Measurements from ENCODE around the gene SIK2.
A peak's percentile ranks its signal among the peaks of the same experiment; 100 is the strongest.

Gene SIK2

GRCh38 chr11:111606986-111607385, 4.7 kb downstream of the SIK2 start:
- DNase-seq = no peak
- in situ Hi-C loops (cut with HindIII; ENCODE audit: low pct_ligation_motif_present, low pct_unique_long_range_greater_than_20kb, low sequenced_read_pairs) = no loop called here

- no peak for DNase-seq
- in situ Hi-C loops (cut with HindIII; ENCODE audit: low pct_ligation_motif_present, low pct_unique_long_range_greater_than_20kb, low sequenced_read_pairs) = no loop called here
These were observed 5.5 kb downstream of the SIK2 start for GRCh38 chr11:111607751-111608150.

GRCh38 chr11:111612224-111612623, 10.0 kb downstream of the SIK2 start:
- no peak for DNase-seq
- in situ Hi-C loops (cut with HindIII; ENCODE audit: low pct_ligation_motif_present, low pct_unique_long_range_greater_than_20kb, low sequenced_read_pairs) = no loop called here

GRCh38 chr11:111617286-111617685, 15.0 kb downstream of the SIK2 start:
- in situ Hi-C loops (cut with HindIII; ENCODE audit: low pct_ligation_motif_present, low pct_unique_long_range_greater_than_20kb, low sequenced_read_pairs) = no loop called here
- DNase-seq = no peak

- no peak for DNase-seq
- in situ Hi-C loops (cut with HindIII; ENCODE audit: low pct_ligation_motif_present, low pct_unique_long_range_greater_than_20kb, low sequenced_read_pairs) = no loop called here
These were observed 18.3 kb downstream of the SIK2 start for GRCh38 chr11:111620518-111620917.

GRCh38 chr11:111623527-111624030, 21.3 kb downstream of the SIK2 start:
- DNase-seq = no peak
- in situ Hi-C loops (cut with HindIII; ENCODE audit: low pct_ligation_motif_present, low pct_unique_long_range_greater_than_20kb, low sequenced_read_pairs) = no loop called here

GRCh38 chr11:111624608-111625007, 22.4 kb downstream of the SIK2 start:
- in situ Hi-C loops (cut with HindIII; ENCODE audit: low pct_ligation_motif_present, low pct_unique_long_range_greater_than_20kb, low sequenced_read_pairs) = no loop called here
- DNase-seq = no peak

- in situ Hi-C loops (cut with HindIII; ENCODE audit: low pct_ligation_motif_present, low pct_unique_long_range_greater_than_20kb, low sequenced_read_pairs) = no loop called here
- no peak for DNase-seq
These were observed 25.3 kb downstream of the SIK2 start for GRCh38 chr11:111627591-111627990.

GRCh38 chr11:111629499-111629898, 27.2 kb downstream of the SIK2 start:
- in situ Hi-C loops (cut with HindIII; ENCODE audit: low pct_ligation_motif_present, low pct_unique_long_range_greater_than_20kb, low sequenced_read_pairs) = no loop called here

GRCh38 chr11:111631024-111631665, 28.9 kb downstream of the SIK2 start:
- in situ Hi-C loops (cut with HindIII; ENCODE audit: low pct_ligation_motif_present, low pct_unique_long_range_greater_than_20kb, low sequenced_read_pairs) = no loop called here

More at GRCh38 chr11:111629499-111629898, 27.2 kb downstream of the SIK2 start:
- DNase-seq = no peak

GRCh38 chr11:111631666-111632039, 29.4 kb downstream of the SIK2 start:
- peak; percentile 55 for DNase-seq
- in situ Hi-C loops (cut with HindIII; ENCODE audit: low pct_ligation_motif_present, low pct_unique_long_range_greater_than_20kb, low sequenced_read_pairs) = no loop called here

More at GRCh38 chr11:111631024-111631665, 28.9 kb downstream of the SIK2 start:
- DNase-seq = no peak

- no peak for DNase-seq
- in situ Hi-C loops (cut with HindIII; ENCODE audit: low pct_ligation_motif_present, low pct_unique_long_range_greater_than_20kb, low sequenced_read_pairs) = no loop called here
These were observed 30.4 kb downstream of the SIK2 start for GRCh38 chr11:111632516-111633220.

- no peak for DNase-seq
- in situ Hi-C loops (cut with HindIII; ENCODE audit: low pct_ligation_motif_present, low pct_unique_long_range_greater_than_20kb, low sequenced_read_pairs) = no loop called here
These were observed 31.0 kb downstream of the SIK2 start for GRCh38 chr11:111633248-111633647.

GRCh38 chr11:111633756-111634362, 31.6 kb downstream of the SIK2 start:
- in situ Hi-C loops (cut with HindIII; ENCODE audit: low pct_ligation_motif_present, low pct_unique_long_range_greater_than_20kb, low sequenced_read_pairs) = no loop called here
- DNase-seq = no peak

GRCh38 chr11:111634981-111635705, 32.9 kb downstream of the SIK2 start:
- DNase-seq = peak; percentile 20
- in situ Hi-C loops (cut with HindIII; ENCODE audit: low pct_ligation_motif_present, low pct_unique_long_range_greater_than_20kb, low sequenced_read_pairs) = no loop called here

- DNase-seq = peak; percentile 30
- in situ Hi-C loops (cut with HindIII; ENCODE audit: low pct_ligation_motif_present, low pct_unique_long_range_greater_than_20kb, low sequenced_read_pairs) = no loop called here
These were observed 33.4 kb downstream of the SIK2 start for GRCh38 chr11:111635706-111636045.

GRCh38 chr11:111637885-111638284, 35.6 kb downstream of the SIK2 start:
- in situ Hi-C loops (cut with HindIII; ENCODE audit: low pct_ligation_motif_present, low pct_unique_long_range_greater_than_20kb, low sequenced_read_pairs) = no loop called here
- DNase-seq = no peak

GRCh38 chr11:111639226-111639925, 37.1 kb downstream of the SIK2 start:
- in situ Hi-C loops (cut with HindIII; ENCODE audit: low pct_ligation_motif_present, low pct_unique_long_range_greater_than_20kb, low sequenced_read_pairs) = no loop called here
- DNase-seq = no peak
